ENCODE results near the gene SLC2A3.

- TF ChIP-seq, protein P1, sequence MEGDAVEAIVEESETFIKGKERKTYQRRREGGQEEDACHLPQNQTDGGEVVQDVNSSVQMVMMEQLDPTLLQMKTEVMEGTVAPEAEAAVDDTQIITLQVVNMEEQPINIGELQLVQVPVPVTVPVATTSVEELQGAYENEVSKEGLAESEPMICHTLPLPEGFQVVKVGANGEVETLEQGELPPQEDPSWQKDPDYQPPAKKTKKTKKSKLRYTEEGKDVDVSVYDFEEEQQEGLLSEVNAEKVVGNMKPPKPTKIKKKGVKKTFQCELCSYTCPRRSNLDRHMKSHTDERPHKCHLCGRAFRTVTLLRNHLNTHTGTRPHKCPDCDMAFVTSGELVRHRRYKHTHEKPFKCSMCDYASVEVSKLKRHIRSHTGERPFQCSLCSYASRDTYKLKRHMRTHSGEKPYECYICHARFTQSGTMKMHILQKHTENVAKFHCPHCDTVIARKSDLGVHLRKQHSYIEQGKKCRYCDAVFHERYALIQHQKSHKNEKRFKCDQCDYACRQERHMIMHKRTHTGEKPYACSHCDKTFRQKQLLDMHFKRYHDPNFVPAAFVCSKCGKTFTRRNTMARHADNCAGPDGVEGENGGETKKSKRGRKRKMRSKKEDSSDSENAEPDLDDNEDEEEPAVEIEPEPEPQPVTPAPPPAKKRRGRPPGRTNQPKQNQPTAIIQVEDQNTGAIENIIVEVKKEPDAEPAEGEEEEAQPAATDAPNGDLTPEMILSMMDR (conservative IDR thresholded peaks at IDR 0.05; ENCODE audit: low read depth in 2 of 2): no peak
- no peak for TF ChIP-seq POLR2AphosphoS5 (IDR thresholded peaks at IDR 0.05; ENCODE audit: low read depth)
- no peak for TF ChIP-seq EZH2 (IDR thresholded peaks at IDR 0.05; ENCODE audit: low read depth, unreplicated experiment)
- no peak for TF ChIP-seq EZH2phosphoT487 (IDR thresholded peaks at IDR 0.05; ENCODE audit: unreplicated experiment)
- TF ChIP-seq, protein P2, sequence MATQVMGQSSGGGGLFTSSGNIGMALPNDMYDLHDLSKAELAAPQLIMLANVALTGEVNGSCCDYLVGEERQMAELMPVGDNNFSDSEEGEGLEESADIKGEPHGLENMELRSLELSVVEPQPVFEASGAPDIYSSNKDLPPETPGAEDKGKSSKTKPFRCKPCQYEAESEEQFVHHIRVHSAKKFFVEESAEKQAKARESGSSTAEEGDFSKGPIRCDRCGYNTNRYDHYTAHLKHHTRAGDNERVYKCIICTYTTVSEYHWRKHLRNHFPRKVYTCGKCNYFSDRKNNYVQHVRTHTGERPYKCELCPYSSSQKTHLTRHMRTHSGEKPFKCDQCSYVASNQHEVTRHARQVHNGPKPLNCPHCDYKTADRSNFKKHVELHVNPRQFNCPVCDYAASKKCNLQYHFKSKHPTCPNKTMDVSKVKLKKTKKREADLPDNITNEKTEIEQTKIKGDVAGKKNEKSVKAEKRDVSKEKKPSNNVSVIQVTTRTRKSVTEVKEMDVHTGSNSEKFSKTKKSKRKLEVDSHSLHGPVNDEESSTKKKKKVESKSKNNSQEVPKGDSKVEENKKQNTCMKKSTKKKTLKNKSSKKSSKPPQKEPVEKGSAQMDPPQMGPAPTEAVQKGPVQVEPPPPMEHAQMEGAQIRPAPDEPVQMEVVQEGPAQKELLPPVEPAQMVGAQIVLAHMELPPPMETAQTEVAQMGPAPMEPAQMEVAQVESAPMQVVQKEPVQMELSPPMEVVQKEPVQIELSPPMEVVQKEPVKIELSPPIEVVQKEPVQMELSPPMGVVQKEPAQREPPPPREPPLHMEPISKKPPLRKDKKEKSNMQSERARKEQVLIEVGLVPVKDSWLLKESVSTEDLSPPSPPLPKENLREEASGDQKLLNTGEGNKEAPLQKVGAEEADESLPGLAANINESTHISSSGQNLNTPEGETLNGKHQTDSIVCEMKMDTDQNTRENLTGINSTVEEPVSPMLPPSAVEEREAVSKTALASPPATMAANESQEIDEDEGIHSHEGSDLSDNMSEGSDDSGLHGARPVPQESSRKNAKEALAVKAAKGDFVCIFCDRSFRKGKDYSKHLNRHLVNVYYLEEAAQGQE (IDR thresholded peaks at IDR 0.05; ENCODE audit: unreplicated experiment): no peak
- TF ChIP-seq JUNB (IDR thresholded peaks at IDR 0.05; ENCODE audit: unreplicated experiment): no peak
- TF ChIP-seq, protein P3, sequence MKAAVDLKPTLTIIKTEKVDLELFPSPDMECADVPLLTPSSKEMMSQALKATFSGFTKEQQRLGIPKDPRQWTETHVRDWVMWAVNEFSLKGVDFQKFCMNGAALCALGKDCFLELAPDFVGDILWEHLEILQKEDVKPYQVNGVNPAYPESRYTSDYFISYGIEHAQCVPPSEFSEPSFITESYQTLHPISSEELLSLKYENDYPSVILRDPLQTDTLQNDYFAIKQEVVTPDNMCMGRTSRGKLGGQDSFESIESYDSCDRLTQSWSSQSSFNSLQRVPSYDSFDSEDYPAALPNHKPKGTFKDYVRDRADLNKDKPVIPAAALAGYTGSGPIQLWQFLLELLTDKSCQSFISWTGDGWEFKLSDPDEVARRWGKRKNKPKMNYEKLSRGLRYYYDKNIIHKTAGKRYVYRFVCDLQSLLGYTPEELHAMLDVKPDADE (IDR thresholded peaks at IDR 0.05): no peak
- TF ChIP-seq CREB1 (CRISPR knock-in tag; IDR thresholded peaks at IDR 0.05; ENCODE audit: low read depth): no peak
- TF ChIP-seq ZNF114 (CRISPR knock-in tag; IDR thresholded peaks at IDR 0.05): no peak
These were observed 8.5 kb downstream of the SLC2A3 start for GRCh38 chr12:7927470-7927869.
